ENCODE measurements around the gene AGBL4. TPM values are rescaled to one million over a fixed set of nuclear protein-coding genes. Genes with fewer than 3 reads are reported as not detected.

The AGBL4 gene
- total and polyA plus RNA-seq, 7 experiments from 2014 or later, result 0.27 TPM; not detected in 6

- Mint-ChIP-seq H3K9me3 (no peaks in the 10 kb centered on the region), H3K27me3 (peaks cover 0 to 6% (median 3%) of the 10 kb centered on the region in 5 donors), H3K4me1 (peaks cover 0 to 6% (median 0%) of the 10 kb centered on the region in 7 donors), H3K4me3 (no peak overlapping the region), H3K27ac (no peak overlapping the region), H3K36me3 (no peaks in the 10 kb centered on the region)
- ChIA-PET CTCF (no interaction called here), POLR2A (no interaction called here)
- no peak overlapping the region for H3K27ac ChIP-seq (ENCODE audit: low read depth, low read length)
- H3K36me3 ChIP-seq (ENCODE audit: control insufficient read depth in 2 of 3, insufficient read depth in 3 of 3, low read length in 3 of 3), result no peaks in the 10 kb centered on the region
- ATAC-seq (no peak), DNase-seq (no peak)
- H3K27me3 ChIP-seq (ENCODE audit: control insufficient read depth in 2 of 2, insufficient read depth in 2 of 2, low read length in 2 of 2), result no peaks in the 10 kb centered on the region
- H3K4me1 ChIP-seq (ENCODE audit: control insufficient read depth in 2 of 2, insufficient read depth in 2 of 2, low read length in 2 of 2), result no peaks in the 10 kb centered on the region
- intact Hi-C loops (cut with micrococcal nuclease), result no loop called here
- H3K4me3 ChIP-seq (ENCODE audit: low read length), result no peak overlapping the region
- no peaks in the 10 kb centered on the region for H3K9me3 ChIP-seq (ENCODE audit: control insufficient read depth in 2 of 3, low read length in 3 of 3)
These were observed 1474.8 kb downstream of the AGBL4 start for GRCh38 chr1:48548985-48549384.

GRCh38 chr1:48547561-48548220 lies 1476.1 kb downstream of the AGBL4 start:
- Histone ChIP-seq H3K27ac (ENCODE audit: low read depth, low read length) (no peak overlapping the region), H3K9me3 (ENCODE audit: control insufficient read depth in 2 of 3, low read length in 3 of 3) (no peaks in the 10 kb centered on the region), H3K4me3 (ENCODE audit: low read length) (no peak overlapping the region), H3K27me3 (ENCODE audit: control insufficient read depth in 2 of 2, insufficient read depth in 2 of 2, low read length in 2 of 2) (no peaks in the 10 kb centered on the region), H3K4me1 (ENCODE audit: control insufficient read depth in 2 of 2, insufficient read depth in 2 of 2, low read length in 2 of 2) (no peaks in the 10 kb centered on the region), H3K36me3 (ENCODE audit: control insufficient read depth in 2 of 3, insufficient read depth in 3 of 3, low read length in 3 of 3) (no peaks in the 10 kb centered on the region)
- Mint-ChIP-seq H3K27ac (no peak overlapping the region), H3K9me3 (no peaks in the 10 kb centered on the region), H3K4me3 (no peak overlapping the region), H3K27me3 (peaks cover 0 to 8% (median 6%) of the 10 kb centered on the region in 5 donors), H3K36me3 (no peaks in the 10 kb centered on the region), H3K4me1 (peaks cover 0 to 6% (median 0%) of the 10 kb centered on the region in 7 donors)
- ATAC-seq, result no peak
- DNase-seq, result no peak
- intact Hi-C loops (cut with micrococcal nuclease), result no loop called here
- CTCF ChIA-PET, result no interaction called here
- POLR2A ChIA-PET, result no interaction called here

GRCh38 chr1:48543854-48544253 lies 1479.9 kb downstream of the AGBL4 start:
- no peak for DNase-seq
- CTCF ChIA-PET, result no interaction called here
- no peak for ATAC-seq
- POLR2A ChIA-PET, result no interaction called here
- Histone ChIP-seq H3K27ac (ENCODE audit: low read depth, low read length) (no peak overlapping the region), H3K36me3 (ENCODE audit: control insufficient read depth in 2 of 3, insufficient read depth in 3 of 3, low read length in 3 of 3) (no peaks in the 10 kb centered on the region), H3K4me1 (ENCODE audit: control insufficient read depth in 2 of 2, insufficient read depth in 2 of 2, low read length in 2 of 2) (no peaks in the 10 kb centered on the region), H3K4me3 (ENCODE audit: low read length) (no peak overlapping the region), H3K27me3 (ENCODE audit: control insufficient read depth in 2 of 2, insufficient read depth in 2 of 2, low read length in 2 of 2) (no peaks in the 10 kb centered on the region), H3K9me3 (ENCODE audit: control insufficient read depth in 2 of 3, low read length in 3 of 3) (no peaks in the 10 kb centered on the region)
- H3K4me3 Mint-ChIP-seq, result no peak overlapping the region
- no peaks in the 10 kb centered on the region for H3K36me3 Mint-ChIP-seq
- peaks cover 0 to 2% (median 0%) of the 10 kb centered on the region in 7 donors for H3K4me1 Mint-ChIP-seq
- no peak overlapping the region for H3K27ac Mint-ChIP-seq
- peaks cover 0 to 24% (median 18%) of the 10 kb centered on the region in 5 donors for H3K27me3 Mint-ChIP-seq
- intact Hi-C loops (cut with micrococcal nuclease), result no loop called here
- H3K9me3 Mint-ChIP-seq, result no peaks in the 10 kb centered on the region

GRCh38 chr1:48540587-48540986 lies 1483.2 kb downstream of the AGBL4 start:
- intact Hi-C loops (cut with micrococcal nuclease), result no loop called here
- ATAC-seq, result no peak

GRCh38 chr1:48536477-48536876 lies 1487.3 kb downstream of the AGBL4 start:
- Histone ChIP-seq H3K4me3 (ENCODE audit: low read length) (no peak overlapping the region), H3K9me3 (ENCODE audit: control insufficient read depth in 2 of 3, low read length in 3 of 3) (no peaks in the 10 kb centered on the region), H3K36me3 (ENCODE audit: control insufficient read depth in 2 of 3, insufficient read depth in 3 of 3, low read length in 3 of 3) (no peaks in the 10 kb centered on the region), H3K27me3 (ENCODE audit: control insufficient read depth in 2 of 2, insufficient read depth in 2 of 2, low read length in 2 of 2) (no peaks in the 10 kb centered on the region), H3K27ac (ENCODE audit: low read depth, low read length) (no peak overlapping the region), H3K4me1 (ENCODE audit: control insufficient read depth in 2 of 2, insufficient read depth in 2 of 2, low read length in 2 of 2) (no peaks in the 10 kb centered on the region)
- ATAC-seq (no peak), DNase-seq (no peak)
- ChIA-PET POLR2A (no interaction called here), CTCF (no interaction called here)
- Mint-ChIP-seq H3K4me1 (no peaks in the 10 kb centered on the region), H3K27ac (no peak overlapping the region), H3K4me3 (no peak overlapping the region), H3K9me3 (peaks cover 0 to 1% (median 0%) of the 10 kb centered on the region in 11 donors), H3K27me3 (peaks cover 0 to 67% (median 40%) of the 10 kb centered on the region in 5 donors), H3K36me3 (no peaks in the 10 kb centered on the region)
- intact Hi-C loops (cut with micrococcal nuclease), result no loop called here

More at GRCh38 chr1:48540587-48540986, 1483.2 kb downstream of the AGBL4 start:
- DNase-seq, result no peak
- Mint-ChIP-seq H3K4me1 (no peaks in the 10 kb centered on the region), H3K27ac (no peak overlapping the region), H3K36me3 (no peaks in the 10 kb centered on the region), H3K4me3 (no peak overlapping the region), H3K9me3 (peaks cover 0 to 1% (median 0%) of the 10 kb centered on the region in 11 donors), H3K27me3 (peaks cover 0 to 29% (median 28%) of the 10 kb centered on the region in 5 donors)
- ChIA-PET CTCF (interaction anchor here (0.7 kb wide), 1 partner anchor 238 kb away, joined by 3 read pairs; no protein-coding TSS in a partner anchor), POLR2A (no interaction called here)
- no peaks in the 10 kb centered on the region for H3K9me3 ChIP-seq (ENCODE audit: control insufficient read depth in 2 of 3, low read length in 3 of 3)
- no peaks in the 10 kb centered on the region for H3K27me3 ChIP-seq (ENCODE audit: control insufficient read depth in 2 of 2, insufficient read depth in 2 of 2, low read length in 2 of 2)
- no peak overlapping the region for H3K4me3 ChIP-seq (ENCODE audit: low read length)
- no peaks in the 10 kb centered on the region for H3K4me1 ChIP-seq (ENCODE audit: control insufficient read depth in 2 of 2, insufficient read depth in 2 of 2, low read length in 2 of 2)
- H3K27ac ChIP-seq (ENCODE audit: low read depth, low read length), result no peak overlapping the region
- no peaks in the 10 kb centered on the region for H3K36me3 ChIP-seq (ENCODE audit: control insufficient read depth in 2 of 3, insufficient read depth in 3 of 3, low read length in 3 of 3)

- no peak overlapping the region for H3K4me3 Mint-ChIP-seq
- no peaks in the 10 kb centered on the region for H3K36me3 Mint-ChIP-seq
- ChIA-PET CTCF (no interaction called here), POLR2A (no interaction called here)
- intact Hi-C loops (cut with micrococcal nuclease), result no loop called here
- ATAC-seq (no peak), DNase-seq (no peak)
- Histone ChIP-seq H3K36me3 (ENCODE audit: control insufficient read depth in 2 of 3, insufficient read depth in 3 of 3, low read length in 3 of 3) (no peaks in the 10 kb centered on the region), H3K9me3 (ENCODE audit: control insufficient read depth in 2 of 3, low read length in 3 of 3) (no peaks in the 10 kb centered on the region), H3K27ac (ENCODE audit: low read depth, low read length) (no peak overlapping the region), H3K4me1 (ENCODE audit: control insufficient read depth in 2 of 2, insufficient read depth in 2 of 2, low read length in 2 of 2) (no peaks in the 10 kb centered on the region), H3K27me3 (ENCODE audit: control insufficient read depth in 2 of 2, insufficient read depth in 2 of 2, low read length in 2 of 2) (no peaks in the 10 kb centered on the region), H3K4me3 (ENCODE audit: low read length) (no peak overlapping the region)
- peaks cover 0 to 1% (median 0%) of the 10 kb centered on the region in 11 donors for H3K9me3 Mint-ChIP-seq
- no peak overlapping the region for H3K27ac Mint-ChIP-seq
- H3K4me1 Mint-ChIP-seq, result no peaks in the 10 kb centered on the region
- peaks cover 0 to 63% (median 40%) of the 10 kb centered on the region in 5 donors for H3K27me3 Mint-ChIP-seq
These were observed 1490.8 kb downstream of the AGBL4 start for GRCh38 chr1:48532976-48533375.

- no peak overlapping the region for H3K27ac ChIP-seq (ENCODE audit: low read depth, low read length)
These were observed 1492.9 kb downstream of the AGBL4 start for GRCh38 chr1:48530727-48531351.

More at GRCh38 chr1:48530727-48531351, 1492.9 kb downstream of the AGBL4 start:
- H3K27ac Mint-ChIP-seq, result no peak overlapping the region
- ATAC-seq (peak; percentile 47), DNase-seq (peak in 3 of 9 donors; percentile 3 to 48 (median 11))
- intact Hi-C loops (cut with micrococcal nuclease), result no loop called here
- ChIA-PET CTCF (interaction anchor here (1.6 kb wide), 1 partner anchor 12 kb away, joined by 4 read pairs; no protein-coding TSS in a partner anchor), POLR2A (no interaction called here)
- Histone ChIP-seq H3K4me1 (ENCODE audit: control insufficient read depth in 2 of 2, insufficient read depth in 2 of 2, low read length in 2 of 2) (no peaks in the 10 kb centered on the region), H3K27me3 (ENCODE audit: control insufficient read depth in 2 of 2, insufficient read depth in 2 of 2, low read length in 2 of 2) (no peaks in the 10 kb centered on the region), H3K36me3 (ENCODE audit: control insufficient read depth in 2 of 3, insufficient read depth in 3 of 3, low read length in 3 of 3) (no peaks in the 10 kb centered on the region), H3K9me3 (ENCODE audit: control insufficient read depth in 2 of 3, low read length in 3 of 3) (no peaks in the 10 kb centered on the region), H3K4me3 (ENCODE audit: low read length) (no peak overlapping the region)
- H3K36me3 Mint-ChIP-seq, result no peaks in the 10 kb centered on the region
- peaks cover 0 to 75% (median 50%) of the 10 kb centered on the region in 5 donors for H3K27me3 Mint-ChIP-seq
- peaks cover 0 to 3% (median 0%) of the 10 kb centered on the region in 11 donors for H3K9me3 Mint-ChIP-seq
- H3K4me1 Mint-ChIP-seq, result no peaks in the 10 kb centered on the region
- no peak overlapping the region for H3K4me3 Mint-ChIP-seq

Data from naive thymus-derived CD4-positive, alpha-beta T cell (primary cell).